PC-3 (cell line): Measurements from ENCODE around the gene RAB30. TPM values are rescaled to one million over a fixed set of nuclear protein-coding genes. Genes with fewer than 3 reads are reported as not detected.

ENCODE experiments used
- ATAC-seq: fragments of 200-7000 bp; cut with Tn5 transposase; 2 replicates; pipeline ENCODE4 v1.9.1; 2020; ENCODE audit warnings: mild to moderate bottlenecking, moderate library complexity
- BruUV-seq: library from RNA; stranded (reverse); fragments of 400-500 nt; replicated peaks from 2 replicates; lab custom pipeline; 2021; lab: Mats Ljungman, UMichigan
- CTCF ChIA-PET: fragments of 300-600 bp; sonication (Branson Sonifier 250); formaldehyde crosslinking; loops from one replicate; lab custom pipeline; 2022; ENCODE audit warnings: antibody characterized with exemption; lab: Charles Lee
- POLR2A ChIA-PET: fragments of 300-600 bp; sonication (Branson Sonifier 250); formaldehyde crosslinking; loops from one replicate; lab custom pipeline; 2022; ENCODE audit warnings: antibody characterized with exemption; ENCODE audit not compliant: unreplicated experiment; lab: Charles Lee
- DNase-seq: peaks from one replicate; pipeline ENCODE4 v3.0.0-alpha.2; 2015
- H2AFZ ChIP-seq: fragments of 300-600 bp; sonication (generic); 2 replicates; pipeline ENCODE4 v1.6.0; 2016; ENCODE audit warnings: antibody characterized with exemption, low read length
- H3F3A ChIP-seq: fragments of 300-600 bp; sonication (generic); one replicate; pipeline ENCODE4 v1.6.0; 2017; ENCODE audit warnings: antibody characterized with exemption, low read length, control low read depth, mild to moderate bottlenecking; ENCODE audit not compliant: unreplicated experiment
- H3K27ac ChIP-seq: fragments of 300-600 bp; sonication (generic); 2 replicates; pipeline ENCODE4 v1.5.1; 2016; ENCODE audit warnings: mild to moderate bottlenecking, low read length
- H3K27me3 ChIP-seq: fragments of 300-600 bp; sonication (generic); 2 replicates; pipeline ENCODE4 v1.6.1; 2016; ENCODE audit warnings: low read length, mixed read lengths
- H3K36me3 ChIP-seq: fragments of 300-600 bp; sonication (generic); 2 replicates; pipeline ENCODE4 v1.6.1; 2016; ENCODE audit warnings: low read depth, mixed run types, low read length, mixed read lengths
- H3K4me1 ChIP-seq: fragments of 300-600 bp; sonication (generic); 2 replicates; pipeline ENCODE4 v1.5.1; 2016; ENCODE audit warnings: low read length; ENCODE audit not compliant: insufficient read depth
- H3K4me2 ChIP-seq: fragments of 300-600 bp; sonication (generic); 2 replicates; pipeline ENCODE4 v1.6.0; 2016; ENCODE audit warnings: low read length
- H3K4me3 ChIP-seq: fragments of 300-600 bp; sonication (generic); 2 replicates; pipeline ENCODE4 v1.5.1; 2016; ENCODE audit warnings: mild to moderate bottlenecking, low read length, mixed read lengths
- H3K79me2 ChIP-seq: fragments of 300-600 bp; sonication (generic); 2 replicates; pipeline ENCODE4 v1.6.1; 2017; ENCODE audit warnings: low read length, mixed read lengths
- H3K9ac ChIP-seq: fragments of 300-600 bp; sonication (generic); 2 replicates; pipeline ENCODE4 v1.6.0; 2016; ENCODE audit warnings: mild to moderate bottlenecking, low read length
- H3K9me2 ChIP-seq: fragments of 300-600 bp; sonication (generic); replicated peaks from 2 replicates; pipeline ENCODE4 v1.6.1; 2016; ENCODE audit warnings: mixed run types, low read length, mixed read lengths
- H3K9me3 ChIP-seq: fragments of 300-600 bp; sonication (generic); 2 replicates; pipeline ENCODE4 v1.6.1; 2016; ENCODE audit warnings: low read length, mixed read lengths
- H4K20me1 ChIP-seq: fragments of 300-600 bp; sonication (generic); 2 replicates; pipeline ENCODE4 v1.6.1; 2016; ENCODE audit warnings: low read length, mixed read lengths
- CTCF ChIP-seq: fragments of 300-600 bp; sonication (generic); conservative IDR thresholded peaks from 2 replicates; pipeline ENCODE4 v1.5.1; 2017; ENCODE audit warnings: antibody characterized with exemption, low read depth, mild to moderate bottlenecking, low read length
- EZH2 ChIP-seq: fragments of 300-600 bp; sonication (generic); IDR thresholded peaks from one replicate; pipeline ENCODE4 v1.6.1; 2017; ENCODE audit warnings: antibody characterized with exemption, mild to moderate bottlenecking, low read length; ENCODE audit not compliant: unreplicated experiment
- EZH2phosphoT487 ChIP-seq: fragments of 300-600 bp; sonication (generic); IDR thresholded peaks from 2 replicates; pipeline ENCODE4 v1.6.1; 2018; ENCODE audit warnings: mild to moderate bottlenecking, antibody characterized with exemption, low read length, borderline replicate concordance
- intact Hi-C: fragments of 100-400 bp; cut with micrococcal nuclease; formaldehyde crosslinking; loops from 2 replicates; pipeline ENCODE4 v1.9.0; 2023
- total RNA-seq: library from RNA; depleted of rRNA; stranded (reverse); fragments of >200 nt; gene quantifications from 2 replicates; pipeline ENCODE4 v1.2.3, GENCODE V29; 2014

The RAB30 gene
- total RNA-seq, 1 experiment from 2014 or later = 6.6 TPM

GRCh38 chr11:83119216-83119615 is 47.5 kb upstream of the RAB30 start:
- H3K79me2 ChIP-seq = no peaks in the 10 kb centered on the region
- H3K9me2 ChIP-seq = no peaks in the 10 kb centered on the region
- H3K9me3 ChIP-seq = no peaks in the 10 kb centered on the region
- BruUV-seq = no TSS peak
- intact Hi-C loops = no loop called here
- no peak overlapping the region for H3K4me3 ChIP-seq
- no peak overlapping the region for H3K4me2 ChIP-seq
- no peaks in the 10 kb centered on the region for H3K36me3 ChIP-seq
- no peak for ATAC-seq
- no peaks in the 10 kb centered on the region for H3K27me3 ChIP-seq
- H3K9ac ChIP-seq = no peak overlapping the region
- 0 out of 2 replicates have a peak overlapping the region, but pooled peaks have one; percentile 2 for H2AFZ ChIP-seq
- H3F3A ChIP-seq = no peaks in the 10 kb centered on the region
- ChIA-PET POLR2A (no interaction called here), CTCF (no interaction called here)
- no peaks in the 10 kb centered on the region for H3K4me1 ChIP-seq
- TF ChIP-seq EZH2phosphoT487 (no peak), EZH2 (no peak), CTCF (no peak)
- H3K27ac ChIP-seq = no peak overlapping the region
- no peaks in the 10 kb centered on the region for H4K20me1 ChIP-seq
- DNase-seq = no peak

- Histone ChIP-seq H4K20me1 (no peaks in the 10 kb centered on the region), H3K36me3 (no peaks in the 10 kb centered on the region), H2AFZ (no peak overlapping the region), H3K9me2 (no peaks in the 10 kb centered on the region), H3K27me3 (no peaks in the 10 kb centered on the region), H3K9ac (no peak overlapping the region), H3K4me2 (no peak overlapping the region), H3K9me3 (no peaks in the 10 kb centered on the region), H3K27ac (no peak overlapping the region), H3K79me2 (no peaks in the 10 kb centered on the region), H3K4me3 (no peak overlapping the region), H3F3A (no peaks in the 10 kb centered on the region), H3K4me1 (no peaks in the 10 kb centered on the region)
- DNase-seq = no peak
- TF ChIP-seq EZH2phosphoT487 = no peak
- no peak for TF ChIP-seq CTCF
- no peak for TF ChIP-seq EZH2
- POLR2A ChIA-PET = no interaction called here
- no TSS peak for BruUV-seq
- CTCF ChIA-PET = no interaction called here
- intact Hi-C loops = no loop called here
- ATAC-seq = no peak
These were observed 47.1 kb upstream of the RAB30 start for GRCh38 chr11:83118814-83119213.

DNA sequence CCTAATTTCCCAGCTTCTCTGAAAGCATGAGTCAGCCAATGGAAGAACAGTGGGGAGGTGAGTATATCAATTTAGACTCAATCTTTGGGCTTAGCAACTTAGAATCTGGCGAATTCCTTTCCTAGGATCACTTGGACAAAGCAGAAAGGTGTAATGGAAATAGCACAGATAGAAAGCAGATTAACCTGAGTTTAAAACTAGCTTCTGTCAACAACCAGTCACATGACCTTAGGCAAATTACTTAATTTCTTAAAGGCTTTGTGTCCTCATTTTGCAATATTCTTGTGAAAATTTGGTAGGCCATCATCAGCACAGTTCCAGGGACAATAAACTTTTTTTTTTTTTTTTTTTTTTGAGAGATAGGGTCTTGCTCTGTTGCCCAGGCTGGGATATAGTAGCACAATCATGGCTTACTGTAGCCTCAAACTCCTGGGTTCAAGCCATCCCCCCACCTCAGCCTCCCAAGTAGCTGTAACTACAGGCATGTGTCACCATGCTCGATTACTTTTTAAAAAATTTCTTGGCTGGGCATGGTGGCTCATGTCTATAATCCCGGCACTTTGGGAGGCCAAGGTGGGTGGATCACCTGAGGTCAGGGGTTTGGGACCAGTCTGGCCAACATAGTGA is 44.4 kb upstream of the RAB30 start:
- DNase-seq (no peak), ATAC-seq (no peak)
- H3K27me3 ChIP-seq = no peaks in the 10 kb centered on the region
- TF ChIP-seq EZH2 (no peak), CTCF (no peak)
- no peak overlapping the region for H3K27ac ChIP-seq
- H3K79me2 ChIP-seq = no peaks in the 10 kb centered on the region
- H3K9me2 ChIP-seq = no peaks in the 10 kb centered on the region
- no peak overlapping the region for H3K4me3 ChIP-seq
- intact Hi-C loops = no loop called here
- BruUV-seq = no TSS peak
- H3K4me2 ChIP-seq = no peak overlapping the region
- H4K20me1 ChIP-seq = no peaks in the 10 kb centered on the region
- H3K9me3 ChIP-seq = no peaks in the 10 kb centered on the region
- H2AFZ ChIP-seq = no peak overlapping the region
- POLR2A ChIA-PET = no interaction called here
- H3K36me3 ChIP-seq = no peaks in the 10 kb centered on the region
- CTCF ChIA-PET = no interaction called here
- no peaks in the 10 kb centered on the region for H3K4me1 ChIP-seq
- no peak overlapping the region for H3K9ac ChIP-seq
- no peaks in the 10 kb centered on the region for H3F3A ChIP-seq
